Keratinocyte (primary cell): ENCODE results near the gene SPRED2. TPM values are rescaled to one million over a fixed set of nuclear protein-coding genes. Genes with fewer than 3 reads are reported as not detected.

Source experiments
- DNase-seq: peaks from one replicate; pipeline ENCODE4 v3.0.0-alpha.2; 2011; ENCODE audit warnings: low read depth, missing footprints, low spot score
- FAIRE-seq: peaks from 2 replicates; lab custom pipeline; 2011; peaks lifted over from hg19 to GRCh38; lab: Jason Lieb, UNC
- H2AFZ ChIP-seq: 2 replicates; pipeline ENCODE4 v1.6.0; 2012; ENCODE audit warnings: low read length, control low read depth, inconsistent platforms; ENCODE audit not compliant: control insufficient read depth
- H3K27ac ChIP-seq: 2 replicates; pipeline ENCODE4 v1.5.1; 2011; ENCODE audit warnings: low read length; ENCODE audit not compliant: control insufficient read depth, insufficient read depth
- H3K27me3 ChIP-seq: 3 replicates; pipeline ENCODE4 v1.6.0; 2011; ENCODE audit warnings: low read length; ENCODE audit not compliant: control insufficient read depth, insufficient read depth; ENCODE audit errors: extremely low read depth
- H3K36me3 ChIP-seq, 2 experiments: 2 replicates in 1 of 2; 3 replicates in 1 of 2; pipeline ENCODE4 v1.5.1; 2011; ENCODE audit warnings: low read length in 2 of 2, mild to moderate bottlenecking in 1 of 2; ENCODE audit not compliant: control insufficient read depth in 2 of 2, insufficient read depth in 2 of 2; ENCODE audit errors: extremely low read depth in 1 of 2
- H3K4me1 ChIP-seq: 3 replicates; pipeline ENCODE4 v1.5.1; 2011; ENCODE audit warnings: low read length; ENCODE audit not compliant: control insufficient read depth, insufficient read depth; ENCODE audit errors: extremely low read depth
- H3K4me2 ChIP-seq: 3 replicates; pipeline ENCODE4 v1.6.0; 2011; ENCODE audit warnings: low read depth, low read length; ENCODE audit not compliant: control insufficient read depth, insufficient read depth; ENCODE audit errors: extremely low read depth
- H3K4me3 ChIP-seq, 3 experiments: fragments of 200-600 bp in 1 of 3; sonication (generic) in 1 of 3; 2 replicates in 2 of 3; 3 replicates in 1 of 3; pipeline ENCODE4 v1.5.1; 2011 to 2016; ENCODE audit warnings: low read length in 3 of 3, mild to moderate bottlenecking in 3 of 3, control low read depth in 2 of 3, inconsistent platforms in 1 of 3, low read depth in 1 of 3, mixed read lengths in 1 of 3, mixed run types in 1 of 3, moderate library complexity in 1 of 3; ENCODE audit not compliant: control insufficient read depth in 2 of 3, insufficient read depth in 2 of 3; ENCODE audit errors: extremely low read depth in 1 of 3
- H3K79me2 ChIP-seq: 2 replicates; pipeline ENCODE4 v1.6.0; 2012; ENCODE audit warnings: low read length; ENCODE audit not compliant: control insufficient read depth, insufficient read depth
- H3K9ac ChIP-seq: 3 replicates; pipeline ENCODE4 v1.6.0; 2011; ENCODE audit warnings: low read length; ENCODE audit not compliant: control insufficient read depth, insufficient read depth; ENCODE audit errors: extremely low read depth
- H3K9me1 ChIP-seq: 3 replicates; pipeline ENCODE4 v1.6.0; 2011; ENCODE audit warnings: low read length; ENCODE audit not compliant: control insufficient read depth, insufficient read depth; ENCODE audit errors: extremely low read depth
- H3K9me3 ChIP-seq: 2 replicates; pipeline ENCODE4 v1.5.1; 2012; ENCODE audit warnings: low read depth, low read length; ENCODE audit not compliant: control insufficient read depth
- H4K20me1 ChIP-seq: 3 replicates; pipeline ENCODE4 v1.6.0; 2011; ENCODE audit warnings: low read length; ENCODE audit not compliant: control insufficient read depth, insufficient read depth; ENCODE audit errors: extremely low read depth
- CTCF ChIP-seq, 3 experiments: IDR thresholded peaks in 1 of 3; conservative IDR thresholded peaks in 1 of 3; optimal IDR thresholded peaks in 1 of 3; 2 replicates in 2 of 3; 3 replicates in 1 of 3; pipeline versions ENCODE3 to v1.5.1; 2011; ENCODE audit warnings: low read length in 3 of 3, mild to moderate bottlenecking in 3 of 3, moderate library complexity in 2 of 3, control low read depth in 1 of 3, inconsistent platforms in 1 of 3; ENCODE audit not compliant: insufficient read depth in 2 of 3; ENCODE audit errors: extremely low read depth in 1 of 3
- EZH2 ChIP-seq: IDR thresholded peaks from one replicate; pipeline ENCODE4 v1.6.1; 2012; ENCODE audit warnings: inconsistent platforms, mild to moderate bottlenecking, low read length, moderate library complexity
- dilution Hi-C: fragments of 300-500 bp; cut with MboI; formaldehyde crosslinking; loops from one replicate; pipeline ENCODE4 v1.7.0; 2020; ENCODE audit warnings: low sequenced_read_pairs; ENCODE audit not compliant: extremely low pct_ligation_motif_present
- polyA plus RNA-seq, 5 experiments: library from polyadenylated mRNA; depleted of rRNA in 3 of 5; stranded (reverse) in 3 of 5; stranded (forward) in 1 of 5; unstranded in 1 of 5; fragments of >200 nt; gene quantifications; 1 replicate in 1 of 5; 2 replicates in 3 of 5; 3 replicates in 1 of 5; pipeline versions ENCODE4 v1.2.1 to v1.2.3, GENCODE V29; 2011 to 2012; ENCODE audit warnings: missing spikeins in 2 of 5, low read depth in 1 of 5, low replicate concordance in 1 of 5

Gene SPRED2
- polyA plus RNA-seq, 1 donor (not counting 4 experiments of a cell fraction or from before 2014, with no cell fraction given) = 26.8 TPM

GRCh38 chr2:65305934-65306333 is 126.5 kb downstream of the SPRED2 start:
- Histone ChIP-seq H3K9ac (no peak overlapping the region), H3K4me3 (no peak overlapping the region), H2AFZ (no peak overlapping the region), H3K79me2 (no peaks in the 10 kb centered on the region), H4K20me1 (no peaks in the 10 kb centered on the region), H3K27me3 (no peaks in the 10 kb centered on the region), H3K9me1 (no peaks in the 10 kb centered on the region), H3K27ac (no peak overlapping the region), H3K4me2 (no peak overlapping the region), H3K4me1 (peaks cover 4% of the 10 kb centered on the region), H3K9me3 (no peaks in the 10 kb centered on the region), H3K36me3 (peaks cover 10 to 11% of the 10 kb centered on the region in 2 experiments)
- TF ChIP-seq EZH2 (no peak), CTCF (optimal IDR thresholded peaks at IDR 0.05 in 1 of 3, IDR thresholded peaks at IDR 0.05 in 1 of 3, conservative IDR thresholded peaks at IDR 0.05 in 1 of 3; ENCODE audit: extremely low read depth in 1 of 3, insufficient read depth in 2 of 3, low read length in 3 of 3) (no peak)
- FAIRE-seq (no peak), DNase-seq (no peak)
- dilution Hi-C loops = no loop called here

DNA sequence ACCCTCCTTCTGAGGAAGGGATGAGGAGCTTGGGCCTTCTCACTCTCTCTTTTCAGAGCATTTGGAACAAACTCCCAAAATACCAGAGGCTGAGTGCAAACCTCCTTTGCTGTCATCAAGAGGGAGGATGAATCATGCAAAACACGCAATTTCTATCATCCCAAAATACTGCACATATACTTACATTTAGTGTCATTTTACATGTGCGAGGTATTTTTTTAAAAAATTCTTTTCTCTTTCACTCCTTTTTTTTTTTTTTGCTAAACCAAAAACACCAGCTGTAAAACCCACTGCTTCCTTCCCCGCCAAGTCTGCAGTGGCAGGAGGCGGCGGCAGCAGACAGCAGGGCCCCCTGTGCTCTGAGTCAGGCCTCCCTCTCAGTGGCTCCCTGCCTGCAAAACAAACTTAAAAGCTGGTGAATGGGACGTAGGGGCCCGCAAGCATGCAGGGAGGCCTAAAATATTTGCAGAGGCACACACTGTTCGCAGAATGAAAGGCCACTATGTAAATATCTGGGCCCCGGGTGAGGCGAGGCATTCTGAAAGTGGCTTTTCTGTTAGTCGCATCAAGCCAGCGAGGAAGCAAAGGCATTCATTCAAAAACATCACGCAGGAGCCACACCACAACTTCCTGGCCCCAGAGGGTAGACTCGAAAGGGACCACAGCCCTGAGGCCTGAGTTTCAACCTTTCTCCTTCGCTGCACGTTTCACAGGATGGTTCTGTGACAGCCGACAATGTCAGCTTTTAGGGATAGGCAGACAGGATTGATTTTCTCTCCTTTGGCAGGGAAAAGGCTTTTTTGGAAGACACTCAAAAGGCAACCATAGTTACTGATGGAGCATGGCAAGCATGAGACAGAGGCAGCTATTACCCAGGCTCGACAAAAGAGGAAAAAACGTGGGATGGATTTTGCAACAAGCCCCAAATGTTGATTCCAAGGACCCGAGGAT is 131.4 kb downstream of the SPRED2 start:
- Histone ChIP-seq H3K4me3 (no peak overlapping the region), H3K36me3 (peaks cover 0 to 1% of the 10 kb centered on the region in 2 experiments), H3K9me1 (no peaks in the 10 kb centered on the region), H3K9me3 (no peaks in the 10 kb centered on the region), H3K9ac (peak overlapping the region; percentile 28), H4K20me1 (no peaks in the 10 kb centered on the region), H3K4me1 (peaks cover 10% of the 10 kb centered on the region), H3K79me2 (no peaks in the 10 kb centered on the region), H3K27ac (no peak overlapping the region), H3K4me2 (no peak overlapping the region), H3K27me3 (no peaks in the 10 kb centered on the region), H2AFZ (no peak overlapping the region)
- TF ChIP-seq CTCF (optimal IDR thresholded peaks at IDR 0.05 in 1 of 3, IDR thresholded peaks at IDR 0.05 in 1 of 3, conservative IDR thresholded peaks at IDR 0.05 in 1 of 3; ENCODE audit: extremely low read depth in 1 of 3, insufficient read depth in 2 of 3, low read length in 3 of 3) (no peak), EZH2 (no peak)
- DNase-seq (no peak), FAIRE-seq (no peak)
- dilution Hi-C loops = no loop called here
